ENCODE results near the gene IL1F10.

The IL1F10 gene

DNA sequence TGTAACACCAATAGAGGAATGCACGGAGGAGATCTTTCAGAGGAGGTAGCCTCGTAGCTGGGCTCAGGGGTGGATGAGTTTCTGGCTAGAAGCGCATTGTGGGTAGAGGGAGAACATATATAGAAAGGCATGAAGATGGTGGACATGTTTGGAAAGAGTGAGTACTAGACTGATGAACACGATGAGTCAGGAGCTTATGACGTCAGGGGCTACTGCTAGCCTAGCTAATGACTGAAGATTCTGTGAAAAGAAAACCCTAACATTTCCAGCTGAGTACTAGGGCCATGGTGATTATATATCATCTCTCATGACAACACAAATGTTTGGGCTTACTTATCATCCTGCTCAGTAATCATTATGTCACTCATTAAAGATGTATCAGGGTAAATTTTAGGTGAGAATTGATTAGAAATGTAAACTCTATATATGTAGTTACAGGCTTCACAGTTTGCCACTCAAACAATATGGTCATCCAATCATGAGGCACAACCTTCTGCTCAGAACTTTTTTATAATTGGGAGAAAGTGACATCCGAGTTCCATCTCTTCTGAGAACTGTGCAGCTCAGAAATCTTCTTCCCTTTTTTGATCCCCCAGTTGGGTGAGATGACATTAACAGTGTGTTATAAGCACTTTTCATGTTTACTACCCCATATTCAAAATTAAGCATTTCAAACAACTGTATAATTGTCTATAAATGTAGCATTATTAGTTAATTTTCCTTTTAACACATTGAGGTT lies 37.4 kb downstream of the IL1F10 start:
- Mint-ChIP-seq H3K4me1 (peaks cover 35% of the 10 kb centered on the region), H3K4me3 (peak overlapping the region; percentile 39), H3K27ac (peak overlapping the region; percentile 95), H3K36me3 (no peaks in the 10 kb centered on the region), H3K9me3 (peaks cover 7% of the 10 kb centered on the region)
- ATAC-seq (peak; percentile 88), DNase-seq (ENCODE audit: low spot score in 2 of 2) (peak; percentile 25 to 68)

DNA sequence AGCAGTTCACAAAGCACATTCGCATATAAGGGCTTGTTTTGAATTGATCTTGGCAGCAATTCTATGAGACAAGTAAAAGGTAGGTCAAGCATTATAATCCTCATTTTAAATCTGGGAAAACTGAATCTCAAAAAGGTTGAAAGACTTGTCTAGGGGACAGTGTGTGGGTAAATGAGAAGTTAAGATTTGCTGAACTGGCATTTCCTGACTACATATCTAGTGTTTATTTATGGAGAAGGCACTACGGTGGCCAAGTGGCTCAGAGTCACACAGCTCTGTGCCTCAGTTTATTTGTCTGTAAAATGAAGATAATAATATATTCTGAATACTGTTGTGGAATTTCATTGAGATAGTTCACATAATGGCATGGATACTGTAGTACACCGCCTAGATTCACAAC lies 43.4 kb downstream of the IL1F10 start:
- ATAC-seq (no peak), DNase-seq (ENCODE audit: low spot score in 2 of 2) (no peak)
- Mint-ChIP-seq H3K4me1 (no peaks in the 10 kb centered on the region), H3K27ac (no peak overlapping the region), H3K9me3 (no peaks in the 10 kb centered on the region), H3K36me3 (no peaks in the 10 kb centered on the region), H3K4me3 (no peak overlapping the region)

GRCh38 chr2:113111823-113112287 lies 44.1 kb downstream of the IL1F10 start:
- DNase-seq (ENCODE audit: low spot score in 2 of 2) (no peak), ATAC-seq (no peak)
- Mint-ChIP-seq H3K4me3 (no peak overlapping the region), H3K36me3 (no peaks in the 10 kb centered on the region), H3K4me1 (peaks cover 5% of the 10 kb centered on the region), H3K27ac (no peak overlapping the region), H3K9me3 (no peaks in the 10 kb centered on the region)

DNA sequence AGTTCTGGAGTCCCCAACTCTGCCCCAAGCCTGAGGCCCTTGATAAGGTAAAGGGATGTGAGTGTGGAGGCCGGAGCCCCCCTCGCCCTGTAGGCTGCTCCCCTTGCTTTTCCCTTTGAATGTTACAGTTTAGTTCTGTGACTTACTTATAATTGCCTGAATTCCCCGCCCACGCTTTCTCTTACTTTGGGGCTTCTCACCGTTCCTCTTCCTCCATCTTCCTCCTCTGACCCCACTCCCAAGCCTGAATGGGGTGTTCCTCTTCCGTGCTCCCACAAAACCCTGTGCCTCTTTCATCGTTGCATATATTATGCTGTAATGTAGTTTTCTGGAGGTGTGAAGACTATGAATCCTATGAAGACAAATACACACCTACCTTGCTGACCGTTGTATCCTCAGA lies 44.7 kb downstream of the IL1F10 start:
- DNase-seq (ENCODE audit: low spot score in 2 of 2): no peak
- no peak overlapping the region for H3K4me3 Mint-ChIP-seq
- no peak overlapping the region for H3K27ac Mint-ChIP-seq
- peaks cover 11% of the 10 kb centered on the region for H3K4me1 Mint-ChIP-seq
- no peak for ATAC-seq
- no peaks in the 10 kb centered on the region for H3K9me3 Mint-ChIP-seq
- H3K36me3 Mint-ChIP-seq: no peaks in the 10 kb centered on the region

GRCh38 chr2:113112871-113113270 lies 45.1 kb downstream of the IL1F10 start:
- Mint-ChIP-seq H3K36me3 (no peaks in the 10 kb centered on the region), H3K4me3 (no peak overlapping the region), H3K4me1 (peaks cover 15% of the 10 kb centered on the region), H3K9me3 (no peaks in the 10 kb centered on the region), H3K27ac (no peak overlapping the region)
- DNase-seq (ENCODE audit: low spot score in 2 of 2): no peak
- ATAC-seq: no peak

- peaks cover 19% of the 10 kb centered on the region for H3K4me1 Mint-ChIP-seq
- no peak overlapping the region for H3K27ac Mint-ChIP-seq
- ATAC-seq (no peak), DNase-seq (ENCODE audit: low spot score in 2 of 2) (no peak)
- H3K9me3 Mint-ChIP-seq: no peaks in the 10 kb centered on the region
- H3K36me3 Mint-ChIP-seq: no peaks in the 10 kb centered on the region
- no peak overlapping the region for H3K4me3 Mint-ChIP-seq
Observed at GRCh38 chr2:113113807-113114206, 46.0 kb downstream of the IL1F10 start.

DNA sequence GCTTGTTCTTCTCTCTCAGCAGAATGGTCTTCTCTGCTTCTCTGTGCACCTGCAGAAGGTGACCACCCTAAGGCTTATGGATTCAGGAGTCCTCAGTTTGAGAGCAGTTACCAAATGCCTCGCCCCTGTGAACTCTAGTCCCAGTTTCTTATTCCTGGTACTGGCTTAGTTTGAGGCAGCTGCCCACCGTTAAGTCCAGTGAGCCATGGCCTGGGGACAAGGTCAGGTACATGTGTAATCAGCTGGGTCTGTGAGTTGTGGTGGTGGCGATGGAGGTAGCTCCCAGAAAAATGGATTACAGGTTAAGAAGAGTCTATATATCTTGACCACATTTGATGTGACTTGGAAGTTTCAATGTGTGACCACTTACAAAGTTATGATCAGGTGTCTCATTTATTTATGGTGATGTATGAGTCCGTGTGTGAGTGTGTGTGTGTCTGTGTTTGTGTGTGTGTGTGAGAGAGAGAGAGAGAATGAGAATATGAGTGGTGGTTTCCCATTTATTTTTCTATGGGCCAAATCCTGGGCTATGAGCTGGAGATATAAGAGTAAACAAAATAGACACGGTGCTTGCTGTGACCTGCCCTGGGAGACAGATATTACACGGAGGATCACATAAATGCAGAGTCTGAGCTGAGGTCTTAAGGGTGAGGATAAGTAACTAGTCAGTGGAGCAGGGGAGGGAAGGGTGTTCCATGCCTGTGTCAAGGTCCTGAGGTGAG lies 46.6 kb downstream of the IL1F10 start:
- Mint-ChIP-seq H3K9me3 (no peaks in the 10 kb centered on the region), H3K36me3 (no peaks in the 10 kb centered on the region), H3K4me1 (peaks cover 19% of the 10 kb centered on the region), H3K27ac (no peak overlapping the region), H3K4me3 (no peak overlapping the region)
- no peak for DNase-seq (ENCODE audit: low spot score in 2 of 2)
- no peak for ATAC-seq

- Mint-ChIP-seq H3K9me3 (no peaks in the 10 kb centered on the region), H3K4me3 (no peak overlapping the region), H3K4me1 (peaks cover 25% of the 10 kb centered on the region), H3K36me3 (no peaks in the 10 kb centered on the region), H3K27ac (no peak overlapping the region)
- ATAC-seq (no peak), DNase-seq (ENCODE audit: low spot score in 2 of 2) (no peak)
Observed at GRCh38 chr2:113114996-113115395, 47.2 kb downstream of the IL1F10 start.

- peak overlapping the region; percentile 38 for H3K4me3 Mint-ChIP-seq
- no peak for DNase-seq (ENCODE audit: low spot score in 2 of 2)
Observed at GRCh38 chr2:113116100-113116958, 48.6 kb downstream of the IL1F10 start.

GRCh38 chr2:113117541-113118262 lies 49.9 kb downstream of the IL1F10 start:
- peaks cover 34% of the 10 kb centered on the region for H3K4me1 Mint-ChIP-seq
- H3K9me3 Mint-ChIP-seq: no peaks in the 10 kb centered on the region

More at GRCh38 chr2:113116100-113116958, 48.6 kb downstream of the IL1F10 start:
- peak; percentile 33 for ATAC-seq
- Mint-ChIP-seq H3K36me3 (no peaks in the 10 kb centered on the region), H3K9me3 (no peaks in the 10 kb centered on the region), H3K4me1 (peaks cover 32% of the 10 kb centered on the region), H3K27ac (no peak overlapping the region)

DNA sequence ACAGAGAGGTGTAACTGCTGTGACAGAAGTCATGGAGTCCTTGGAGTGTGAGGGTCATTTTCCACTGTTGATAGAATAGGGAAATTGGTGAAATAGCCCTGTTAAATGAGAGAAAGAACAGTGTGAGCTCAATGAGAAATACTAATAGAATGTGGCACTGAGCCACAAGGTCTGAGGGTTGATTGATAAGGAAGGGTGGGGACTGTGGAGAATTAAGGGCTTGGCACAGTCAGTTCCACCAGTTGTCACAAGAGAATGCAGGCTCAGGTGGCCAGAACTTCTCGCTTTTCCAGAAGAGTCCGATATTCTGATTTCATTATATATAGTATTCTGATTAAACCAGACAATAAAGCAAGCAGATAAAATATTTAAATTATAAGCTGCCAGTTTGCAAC lies 50.5 kb downstream of the IL1F10 start:
- peak overlapping the region; percentile 73 for H3K27ac Mint-ChIP-seq
- H3K4me3 Mint-ChIP-seq: peak overlapping the region; percentile 16
- DNase-seq (ENCODE audit: low spot score in 2 of 2) (no peak), ATAC-seq (no peak)
- H3K36me3 Mint-ChIP-seq: no peaks in the 10 kb centered on the region
- no peaks in the 10 kb centered on the region for H3K9me3 Mint-ChIP-seq
- H3K4me1 Mint-ChIP-seq: peaks cover 34% of the 10 kb centered on the region

More at GRCh38 chr2:113117541-113118262, 49.9 kb downstream of the IL1F10 start:
- Mint-ChIP-seq H3K36me3 (no peaks in the 10 kb centered on the region), H3K27ac (peak overlapping the region; percentile 73), H3K4me3 (peak overlapping the region; percentile 16)
- ATAC-seq (peak; percentile 95), DNase-seq (ENCODE audit: low spot score in 2 of 2) (no peak)

GRCh38 chr2:113119111-113119510 lies 51.3 kb downstream of the IL1F10 start:
- Mint-ChIP-seq H3K4me1 (peaks cover 41% of the 10 kb centered on the region), H3K27ac (no peak overlapping the region), H3K36me3 (no peaks in the 10 kb centered on the region), H3K4me3 (no peak overlapping the region), H3K9me3 (no peaks in the 10 kb centered on the region)
- ATAC-seq (no peak), DNase-seq (ENCODE audit: low spot score in 2 of 2) (no peak)

GRCh38 chr2:113120861-113121260 lies 53.1 kb downstream of the IL1F10 start:
- Mint-ChIP-seq H3K4me3 (no peak overlapping the region), H3K27ac (peak overlapping the region; percentile 6), H3K4me1 (peaks cover 59% of the 10 kb centered on the region), H3K9me3 (no peaks in the 10 kb centered on the region), H3K36me3 (no peaks in the 10 kb centered on the region)
- no peak for ATAC-seq
- DNase-seq (ENCODE audit: low spot score in 2 of 2): no peak

DNA sequence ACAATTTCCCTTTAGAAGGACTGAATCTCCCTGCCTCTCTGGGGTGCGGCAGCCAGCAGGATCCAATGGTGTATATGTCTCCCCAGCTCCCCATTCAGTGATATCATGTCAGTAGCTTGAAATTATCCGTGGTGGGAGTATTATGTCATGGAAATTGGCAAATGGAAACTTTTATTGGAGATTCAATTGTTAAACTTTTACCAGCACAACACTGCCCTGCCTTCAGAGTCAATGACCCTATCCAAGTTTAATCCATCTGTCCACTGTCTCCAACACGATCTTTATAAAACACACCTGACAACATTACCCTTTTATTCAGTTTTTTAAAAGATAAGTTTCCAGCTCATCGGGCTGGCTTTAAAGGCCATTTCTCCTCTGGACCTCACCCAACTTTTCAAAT lies 54.6 kb downstream of the IL1F10 start:
- Mint-ChIP-seq H3K36me3 (no peaks in the 10 kb centered on the region), H3K9me3 (no peaks in the 10 kb centered on the region), H3K4me3 (no peak overlapping the region), H3K4me1 (peaks cover 58% of the 10 kb centered on the region), H3K27ac (no peak overlapping the region)
- DNase-seq (ENCODE audit: low spot score in 2 of 2): no peak
- no peak for ATAC-seq

- DNase-seq (ENCODE audit: low spot score in 2 of 2) (no peak), ATAC-seq (no peak)
- H3K36me3 Mint-ChIP-seq: no peaks in the 10 kb centered on the region
- peak overlapping the region; percentile 58 for H3K4me3 Mint-ChIP-seq
- no peaks in the 10 kb centered on the region for H3K9me3 Mint-ChIP-seq
- H3K4me1 Mint-ChIP-seq: peaks cover 53% of the 10 kb centered on the region
- H3K27ac Mint-ChIP-seq: peak overlapping the region; percentile 84
Observed at GRCh38 chr2:113123726-113124125, 56.0 kb downstream of the IL1F10 start.
